H9 (cell line): ENCODE data around the gene SPTBN5. TPM values are rescaled to one million over a fixed set of nuclear protein-coding genes. Genes with fewer than 3 reads are reported as not detected.

Experiments used
- DNase-seq: peaks from one replicate; pipeline ENCODE4 v3.0.0-alpha.2; 2017
- H2AFZ ChIP-seq: one replicate; pipeline ENCODE4 v1.6.1; 2013; ENCODE audit warnings: mild to moderate bottlenecking, low read length, control low read depth, moderate library complexity
- H2AK5ac ChIP-seq: 2 replicates; pipeline ENCODE4 v1.6.1; 2013; ENCODE audit warnings: low read length, control low read depth, mixed read lengths; ENCODE audit not compliant: insufficient read length
- H2BK120ac ChIP-seq: one replicate; pipeline ENCODE4 v1.6.1; 2013; ENCODE audit warnings: low read depth, mild to moderate bottlenecking, low read length, control low read depth, inconsistent platforms; ENCODE audit not compliant: poor library complexity, severe bottlenecking
- H2BK12ac ChIP-seq: 2 replicates; pipeline ENCODE4 v1.6.1; 2013; ENCODE audit warnings: low read length, control low read depth, mixed read lengths, low read depth; ENCODE audit not compliant: insufficient read length
- H2BK15ac ChIP-seq: 2 replicates; pipeline ENCODE4 v1.6.1; 2013; ENCODE audit warnings: low read depth, low read length, control low read depth
- H2BK20ac ChIP-seq: one replicate; pipeline ENCODE4 v1.6.1; 2013; ENCODE audit warnings: low read depth, mild to moderate bottlenecking, low read length, control low read depth, inconsistent platforms; ENCODE audit not compliant: poor library complexity, severe bottlenecking
- H2BK5ac ChIP-seq: 2 replicates; pipeline ENCODE4 v1.6.1; 2013; ENCODE audit warnings: low read length, control low read depth, mixed read lengths; ENCODE audit not compliant: insufficient read length
- H3K14ac ChIP-seq: 2 replicates; pipeline ENCODE4 v1.6.1; 2013; ENCODE audit warnings: low read length, control low read depth; ENCODE audit not compliant: insufficient read depth
- H3K18ac ChIP-seq: 2 replicates; pipeline ENCODE4 v1.6.1; 2013; ENCODE audit warnings: low read depth, mild to moderate bottlenecking, mixed read lengths, low read length, control low read depth; ENCODE audit not compliant: insufficient read length
- H3K23ac ChIP-seq: 2 replicates; pipeline ENCODE4 v1.6.1; 2013; ENCODE audit warnings: low read length, control low read depth, mixed read lengths, low read depth; ENCODE audit not compliant: insufficient read length
- H3K23me2 ChIP-seq: 2 replicates; pipeline ENCODE4 v1.6.1; 2013; ENCODE audit warnings: low read depth, mild to moderate bottlenecking, mixed read lengths, low read length, control low read depth; ENCODE audit not compliant: insufficient read length, poor library complexity, severe bottlenecking
- H3K27ac ChIP-seq: 2 replicates; pipeline ENCODE4 v1.5.1; 2013; ENCODE audit warnings: low read length, control low read depth, mixed read lengths, low read depth; ENCODE audit not compliant: insufficient read length
- H3K27me3 ChIP-seq: 2 replicates; pipeline ENCODE4 v1.6.1; 2013; ENCODE audit warnings: low read length, control low read depth, inconsistent platforms; ENCODE audit not compliant: insufficient read depth
- H3K4ac ChIP-seq: 2 replicates; pipeline ENCODE4 v1.6.1; 2013; ENCODE audit warnings: low read depth, mild to moderate bottlenecking, control low read depth, inconsistent platforms, low read length, moderate library complexity
- H3K4me1 ChIP-seq: 2 replicates; pipeline ENCODE4 v1.6.1; 2013; ENCODE audit warnings: low read length, control low read depth, inconsistent platforms; ENCODE audit not compliant: insufficient read depth
- H3K4me2 ChIP-seq: 2 replicates; pipeline ENCODE4 v1.6.1; 2013; ENCODE audit warnings: low read length, control low read depth, mixed read lengths; ENCODE audit not compliant: insufficient read length, insufficient read depth
- H3K56ac ChIP-seq: 2 replicates; pipeline ENCODE4 v1.6.1; 2013; ENCODE audit warnings: low read depth, mild to moderate bottlenecking, mixed read lengths, low read length, control low read depth; ENCODE audit not compliant: insufficient read length
- H3K79me1 ChIP-seq: 2 replicates; pipeline ENCODE4 v1.6.1; 2013; ENCODE audit warnings: low read depth, mild to moderate bottlenecking, moderate library complexity, low read length, control low read depth, inconsistent platforms; ENCODE audit not compliant: insufficient read depth, poor library complexity, severe bottlenecking
- H3K79me2 ChIP-seq: 2 replicates; pipeline ENCODE4 v1.6.1; 2013; ENCODE audit warnings: low read length, control low read depth, inconsistent platforms; ENCODE audit not compliant: insufficient read depth
- H3K9ac ChIP-seq: 2 replicates; pipeline ENCODE4 v1.6.1; 2013; ENCODE audit warnings: low read length, control low read depth, mixed read lengths; ENCODE audit not compliant: insufficient read length; ENCODE audit errors: extremely low read depth
- H3K9me3 ChIP-seq: one replicate; pipeline ENCODE4 v1.6.1; 2013; ENCODE audit warnings: low read depth, low read length, inconsistent platforms; ENCODE audit not compliant: control insufficient read depth
- H3T11ph ChIP-seq: one replicate; pipeline ENCODE4 v1.6.1; 2013; ENCODE audit warnings: mild to moderate bottlenecking, low read length, control low read depth, inconsistent platforms
- H4K20me1 ChIP-seq: one replicate; pipeline ENCODE4 v1.6.1; 2013; ENCODE audit not compliant: control insufficient read depth, insufficient read length, insufficient read depth
- H4K5ac ChIP-seq: 2 replicates; pipeline ENCODE4 v1.6.1; 2013; ENCODE audit warnings: low read depth, mild to moderate bottlenecking, mixed read lengths, low read length, control low read depth; ENCODE audit not compliant: insufficient read length
- H4K8ac ChIP-seq: replicated peaks from 2 replicates; pipeline ENCODE4 v1.6.1; 2013; ENCODE audit warnings: low read length, control low read depth, mixed read lengths, low read depth; ENCODE audit not compliant: insufficient read length
- H4K91ac ChIP-seq: 2 replicates; pipeline ENCODE4 v1.6.1; 2013; ENCODE audit warnings: low read depth, mild to moderate bottlenecking, moderate library complexity, mixed read lengths, low read length, control low read depth; ENCODE audit not compliant: insufficient read length
- H3K27ac Mint-ChIP-seq, 3 experiments: 2 replicates in 2 of 3; 3 replicates in 1 of 3; pipeline ENCODE4 v1.8.0; 2020 to 2021; ENCODE audit warnings: mixed read lengths in 3 of 3, mild to moderate bottlenecking in 1 of 3, moderate library complexity in 1 of 3
- H3K27me3 Mint-ChIP-seq: 2 replicates; pipeline ENCODE4 v1.8.0; 2021; ENCODE audit warnings: low read depth, mild to moderate bottlenecking, moderate library complexity, mixed read lengths
- H3K36me3 Mint-ChIP-seq, 3 experiments: 2 replicates in 2 of 3; 3 replicates in 1 of 3; pipeline ENCODE4 v1.8.0; 2020 to 2021; ENCODE audit warnings: low read depth in 3 of 3, mixed read lengths in 3 of 3; ENCODE audit not compliant: insufficient read depth in 1 of 3
- H3K4me1 Mint-ChIP-seq, 2 experiments: 2 replicates each; pipeline ENCODE4 v1.8.0; 2020; ENCODE audit warnings: mixed read lengths in 2 of 2
- H3K4me3 Mint-ChIP-seq, 2 experiments: 2 replicates in 1 of 2; 3 replicates in 1 of 2; pipeline ENCODE4 v1.8.0; 2020 to 2021; ENCODE audit warnings: mild to moderate bottlenecking in 2 of 2, mixed read lengths in 2 of 2, moderate library complexity in 1 of 2
- H3K9me3 Mint-ChIP-seq, 2 experiments: 2 replicates in 1 of 2; 3 replicates in 1 of 2; pipeline ENCODE4 v1.8.0; 2020; ENCODE audit warnings: mild to moderate bottlenecking in 2 of 2, mixed read lengths in 2 of 2, moderate library complexity in 1 of 2
- CTCF ChIP-seq: fragments of 200-600 bp; sonication (generic); conservative IDR thresholded peaks from 3 replicates; pipeline ENCODE4 v1.8.0; 2021; ENCODE audit warnings: antibody characterized with exemption, mild to moderate bottlenecking
- WGBS: extraction: QIAGEN DNeasy Blood & Tissue Kit; methylation state at CpG from one replicate; pipeline ENCODE4 v1.1.7; 2013; ENCODE audit warnings: missing lambda C conversion rate, low lambda C conversion rate, mixed read lengths; ENCODE audit not compliant: insufficient read length; ENCODE audit errors: extremely low coverage; 5-methylcytosine and 5-hydroxymethylcytosine counted together
- total RNA-seq: library from RNA; stranded (reverse); gene quantifications from 2 replicates; pipeline ENCODE4 v1.2.1, GENCODE V29; 2021

SPTBN5 gene
- total RNA-seq, 1 experiment from 2014 or later: 0.90 TPM

GRCh38 chr15:41860049-41860828, 33.6 kb downstream of the SPTBN5 start:
- H3K27me3 ChIP-seq: no peaks in the 10 kb centered on the region
- no peak overlapping the region for H3K9ac ChIP-seq
- no peak overlapping the region for H3K14ac ChIP-seq
- TF ChIP-seq CTCF: peak; percentile 38; the same call in 2 of the 3 replicates
- Mint-ChIP-seq H3K9me3 (no peaks in the 10 kb centered on the region), H3K4me1 (peaks cover 19 to 22% of the 10 kb centered on the region in 2 experiments), H3K4me3 (no peak overlapping the region; a peak in 1 of 5 replicates), H3K36me3 (no peaks in the 10 kb centered on the region; a peak in 1 of 7 replicates), H3K27ac (no peak overlapping the region), H3K27me3 (no peaks in the 10 kb centered on the region; the same call in 1 of the 2 replicates)
- H3K4me2 ChIP-seq: no peak overlapping the region
- H3K4me1 ChIP-seq: no peaks in the 10 kb centered on the region
- no peaks in the 10 kb centered on the region for H3K9me3 ChIP-seq
- no peak overlapping the region for H3K4ac ChIP-seq
- no peaks in the 10 kb centered on the region for H3K79me2 ChIP-seq
- H3T11ph ChIP-seq: no peak overlapping the region
- no peak overlapping the region for H2BK12ac ChIP-seq
- no peaks in the 10 kb centered on the region for H4K20me1 ChIP-seq
- no peaks in the 10 kb centered on the region for H3K79me1 ChIP-seq
- H4K5ac ChIP-seq: no peak overlapping the region
- H3K18ac ChIP-seq: no peak overlapping the region
- DNase-seq: no peak
- no peak overlapping the region for H3K27ac ChIP-seq
- H2BK120ac ChIP-seq: no peak overlapping the region
- no peak overlapping the region for H4K91ac ChIP-seq
- H4K8ac ChIP-seq: no peak overlapping the region
- H3K23me2 ChIP-seq: no peaks in the 10 kb centered on the region
- H2BK20ac ChIP-seq: no peak overlapping the region
- H2BK5ac ChIP-seq: no peak overlapping the region
- H2AK5ac ChIP-seq: no peak overlapping the region
- H3K23ac ChIP-seq: no peak overlapping the region
- no peak overlapping the region for H2AFZ ChIP-seq
- H3K56ac ChIP-seq: no peak overlapping the region
- WGBS: no CpG with 5 or more reads among the region's 15 CpGs
- no peak overlapping the region for H2BK15ac ChIP-seq
